Stimulated activated CD4-positive, alpha-beta T cell treated with anti-CD3 and anti-CD28 coated beads, Interleukin-12 subunit alpha, Interleukin-12 subunit beta, amount 100 ng/mL, for 48 hours (primary cell): ENCODE data around the gene NT5E.
"Not testable (repeated sequence)": the region's sequence is repeated elsewhere in the genome, so short reads cannot be mapped to it uniquely, and the experiment has no call there.

Source experiments
- DNase-seq, 3 donors: peaks; one replicate each; pipeline ENCODE4 v3.0.0-alpha.2; 2020; ENCODE audit warnings: low read depth in 2 of 3, low spot score in 1 of 3

NT5E gene

DNA sequence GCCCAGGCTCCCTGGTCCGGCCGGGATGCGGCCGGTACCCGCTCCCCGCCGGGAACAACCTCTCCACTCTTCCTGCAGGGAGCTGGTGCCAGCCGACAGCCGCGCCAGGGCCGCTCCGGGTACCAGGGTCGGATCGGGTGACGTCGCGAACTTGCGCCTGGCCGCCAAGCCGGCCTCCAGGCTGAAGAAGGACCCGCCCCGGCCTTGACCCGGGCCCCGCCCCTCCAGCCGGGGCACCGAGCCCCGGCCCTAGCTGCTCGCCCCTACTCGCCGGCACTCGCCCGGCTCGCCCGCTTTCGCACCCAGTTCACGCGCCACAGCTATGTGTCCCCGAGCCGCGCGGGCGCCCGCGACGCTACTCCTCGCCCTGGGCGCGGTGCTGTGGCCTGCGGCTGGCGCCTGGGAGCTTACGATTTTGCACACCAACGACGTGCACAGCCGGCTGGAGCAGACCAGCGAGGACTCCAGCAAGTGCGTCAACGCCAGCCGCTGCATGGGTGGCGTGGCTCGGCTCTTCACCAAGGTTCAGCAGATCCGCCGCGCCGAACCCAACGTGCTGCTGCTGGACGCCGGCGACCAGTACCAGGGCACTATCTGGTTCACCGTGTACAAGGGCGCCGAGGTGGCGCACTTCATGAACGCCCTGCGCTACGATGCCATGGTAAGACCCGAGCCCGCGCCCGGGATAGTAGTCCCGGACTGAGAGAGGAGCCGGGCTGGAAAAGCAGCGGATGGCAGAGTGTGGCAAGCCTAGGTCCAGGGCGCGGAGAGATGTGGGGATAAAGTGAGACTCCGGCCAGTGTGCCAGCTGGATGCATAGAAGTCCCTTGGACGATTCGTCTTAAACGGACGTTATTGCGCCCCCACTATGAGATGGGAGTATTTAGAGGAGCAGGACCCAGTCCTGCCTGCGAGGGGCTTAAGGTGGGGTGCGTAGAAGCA is at the start of gene NT5E:
Gene NT5E, plus strand, starts transcription at position 266 of the 942 bp plus-strand sequence. Its CDS starts 57 bp downstream, at position 323.
- DNase-seq: peak in 1 of 3 donors; percentile 15

DNA sequence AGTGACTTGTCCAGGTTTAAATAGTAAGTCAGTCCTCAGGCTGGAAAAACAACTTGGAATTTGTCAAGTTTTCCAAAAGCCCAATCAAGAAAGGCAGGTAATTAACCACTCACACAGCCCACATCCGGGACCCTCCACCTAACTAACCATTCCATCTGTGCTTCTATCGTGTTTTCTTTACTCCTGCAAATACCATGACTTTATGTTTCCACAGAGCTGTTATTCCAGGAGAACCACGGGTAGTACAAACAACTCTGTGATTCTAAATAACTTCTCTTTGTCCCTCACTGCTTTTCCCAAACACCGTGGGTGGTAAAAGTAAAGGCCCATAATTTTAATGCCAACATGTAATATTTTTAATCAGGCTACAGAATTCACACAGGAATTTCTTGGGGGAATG is 49.6 kb upstream of the NT5E start:
- no peak for DNase-seq

DNA sequence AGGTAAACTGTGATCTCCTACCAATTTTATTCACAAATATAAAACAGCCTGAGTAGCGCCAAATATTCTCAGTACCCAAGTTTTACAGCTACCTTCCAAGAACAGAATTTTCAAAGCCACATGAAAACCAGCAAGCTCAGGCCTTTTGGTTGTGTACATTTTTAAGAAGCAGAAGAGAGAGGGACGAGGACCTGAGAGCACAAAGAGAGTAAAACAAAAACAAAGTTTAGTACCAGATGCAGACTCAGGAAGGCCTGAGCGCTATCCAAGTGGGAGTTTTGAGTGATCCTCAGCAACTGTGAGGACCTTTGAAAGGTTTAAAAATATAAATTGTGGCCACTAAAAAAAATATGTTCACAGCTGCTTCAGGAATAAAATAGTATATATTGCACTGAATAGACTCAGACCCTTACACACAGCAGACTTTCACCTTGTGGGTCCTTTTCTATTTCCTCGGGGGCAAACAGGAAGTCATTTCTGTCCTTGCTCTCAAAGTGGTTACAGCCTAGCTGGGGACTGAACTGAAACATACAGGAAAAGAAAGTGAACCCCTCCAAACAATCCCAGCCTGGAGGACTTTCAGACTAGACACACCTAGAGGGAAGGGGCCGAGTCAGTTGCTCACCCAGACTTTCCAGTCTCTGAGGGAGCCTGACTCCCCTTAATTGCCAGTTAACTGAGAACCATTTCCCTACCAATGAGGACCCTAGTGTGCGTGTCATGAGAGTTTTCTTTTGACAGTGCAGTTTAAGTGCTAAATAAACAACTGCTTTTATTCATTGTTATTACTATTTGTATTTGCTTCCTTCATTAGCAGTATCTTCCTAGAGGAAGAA is 48.5 kb upstream of the NT5E start:
- no peak for DNase-seq

DNA sequence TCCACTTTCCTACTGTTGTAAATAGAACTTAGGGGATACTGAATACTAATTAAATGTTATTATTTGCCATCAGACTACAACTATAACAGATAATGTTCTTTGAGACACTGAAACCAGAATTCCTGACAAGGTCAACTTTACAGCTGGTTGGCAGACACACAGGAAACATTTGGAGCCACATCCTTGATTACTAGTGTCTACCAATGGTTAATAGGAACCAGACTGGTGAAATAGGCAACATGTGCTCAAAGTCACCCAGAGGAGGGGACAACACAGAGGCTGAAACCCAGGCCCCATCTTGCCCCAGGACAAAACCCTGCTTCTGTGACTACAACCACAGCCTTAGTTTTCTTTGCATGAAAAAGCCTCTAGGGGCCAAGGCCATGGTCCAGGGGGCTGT is 47.8 kb upstream of the NT5E start:
- no peak for DNase-seq

DNA sequence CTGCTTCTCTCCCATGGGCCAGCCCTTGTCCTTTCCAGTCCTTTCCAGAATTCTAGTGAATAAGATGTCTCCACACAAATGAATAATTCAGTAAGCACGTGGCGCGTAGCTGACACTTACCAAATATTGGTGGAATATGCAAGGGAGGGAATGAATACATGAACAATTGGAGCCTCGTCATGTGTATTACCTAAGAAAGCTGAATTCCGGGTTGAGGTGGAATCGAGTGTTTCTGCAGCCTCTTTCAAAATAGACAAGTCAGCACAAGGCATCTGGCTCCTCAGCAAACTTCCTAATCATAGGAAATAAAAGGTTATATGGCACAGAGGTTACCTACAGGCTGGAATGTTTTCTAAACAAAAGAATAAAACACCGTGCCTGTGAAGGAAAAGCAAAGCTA is 47.0 kb upstream of the NT5E start:
- DNase-seq: no peak

DNA sequence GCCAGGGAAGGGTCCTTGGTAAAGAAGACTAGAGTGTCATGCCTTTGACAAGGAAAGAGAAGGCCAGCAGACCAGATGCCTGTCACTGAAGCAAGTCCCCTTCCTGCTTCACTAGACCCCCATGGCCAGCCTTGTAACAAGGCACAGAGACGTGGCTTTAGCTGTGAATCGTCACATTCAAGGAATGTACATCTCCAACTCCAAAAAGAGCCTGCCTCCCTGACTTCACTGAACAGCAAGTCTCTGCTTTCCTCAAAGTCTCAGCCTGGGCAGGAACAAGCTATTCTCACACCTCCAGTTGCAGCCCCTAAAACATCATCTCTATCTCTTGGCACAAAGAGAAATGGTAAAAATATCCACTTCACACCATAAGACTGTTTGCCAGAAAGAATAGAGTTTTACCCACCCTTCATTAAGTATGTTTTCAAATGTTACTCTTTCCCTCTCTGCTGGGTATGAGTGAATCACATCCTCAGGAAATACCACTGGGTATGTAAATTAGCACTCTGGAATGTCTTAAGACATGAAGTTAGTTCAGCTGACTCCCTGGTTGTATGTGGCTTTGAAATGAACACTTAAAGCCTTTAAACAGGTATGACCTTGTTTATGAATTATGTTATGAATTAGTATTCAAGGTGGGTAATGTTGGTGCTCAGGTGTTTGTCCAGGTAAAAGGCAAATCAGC is 46.4 kb upstream of the NT5E start:
- DNase-seq: no peak

DNA sequence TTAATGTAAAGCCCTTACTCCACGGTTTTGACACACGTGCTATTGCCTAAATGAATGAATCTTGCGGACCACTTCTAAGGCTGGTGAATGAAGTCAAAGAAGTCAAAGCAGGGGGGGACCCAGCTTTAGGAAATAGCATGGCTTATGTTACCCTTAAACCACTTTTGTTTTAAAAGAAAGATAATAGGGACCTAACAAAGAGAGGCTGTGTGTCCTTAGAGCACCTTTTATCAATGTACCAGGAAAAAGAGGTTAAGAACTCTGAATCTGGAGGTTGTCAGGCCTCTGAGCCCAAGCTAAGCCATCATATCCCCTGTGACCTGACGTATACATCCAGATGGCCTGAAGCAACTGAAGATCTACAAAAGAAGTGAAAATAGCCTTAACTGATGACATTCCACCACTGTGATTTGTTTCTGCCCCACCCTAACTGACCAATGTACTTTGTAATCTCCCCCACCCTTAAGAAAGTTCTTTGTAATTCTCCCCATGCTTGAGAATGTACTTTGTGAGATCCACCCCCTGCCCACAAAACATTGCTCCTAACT is 45.8 kb upstream of the NT5E start:
- not testable (repeated sequence) for DNase-seq

DNA sequence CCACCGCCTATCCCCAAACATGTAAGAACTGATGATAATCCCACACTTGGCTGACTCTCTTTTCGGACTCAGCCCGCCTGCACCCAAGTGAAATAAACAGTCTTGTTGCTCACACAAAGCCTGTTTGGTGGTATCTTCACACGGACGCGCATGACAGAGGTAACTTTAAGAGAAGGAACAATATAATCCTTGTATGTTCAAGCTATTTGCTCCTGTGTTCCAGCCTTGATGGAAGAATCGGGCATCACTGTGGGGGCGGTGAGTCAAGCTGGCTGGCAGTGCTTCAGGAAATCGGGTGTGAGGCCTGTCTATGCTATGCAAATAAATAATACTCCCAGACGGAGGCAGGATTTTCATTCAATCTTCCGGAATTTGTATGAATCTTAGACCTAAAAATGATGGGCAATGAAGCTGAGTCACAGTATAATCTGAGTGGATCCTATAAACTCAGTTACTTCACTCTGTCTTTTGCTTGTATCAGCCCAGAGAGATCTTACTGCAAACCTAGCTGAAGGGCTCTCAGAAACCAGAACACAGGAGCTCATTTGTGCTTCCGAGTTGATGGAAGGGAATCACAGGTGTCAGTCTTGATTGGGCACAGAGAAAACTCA is 45.2 kb upstream of the NT5E start:
- no peak for DNase-seq

DNA sequence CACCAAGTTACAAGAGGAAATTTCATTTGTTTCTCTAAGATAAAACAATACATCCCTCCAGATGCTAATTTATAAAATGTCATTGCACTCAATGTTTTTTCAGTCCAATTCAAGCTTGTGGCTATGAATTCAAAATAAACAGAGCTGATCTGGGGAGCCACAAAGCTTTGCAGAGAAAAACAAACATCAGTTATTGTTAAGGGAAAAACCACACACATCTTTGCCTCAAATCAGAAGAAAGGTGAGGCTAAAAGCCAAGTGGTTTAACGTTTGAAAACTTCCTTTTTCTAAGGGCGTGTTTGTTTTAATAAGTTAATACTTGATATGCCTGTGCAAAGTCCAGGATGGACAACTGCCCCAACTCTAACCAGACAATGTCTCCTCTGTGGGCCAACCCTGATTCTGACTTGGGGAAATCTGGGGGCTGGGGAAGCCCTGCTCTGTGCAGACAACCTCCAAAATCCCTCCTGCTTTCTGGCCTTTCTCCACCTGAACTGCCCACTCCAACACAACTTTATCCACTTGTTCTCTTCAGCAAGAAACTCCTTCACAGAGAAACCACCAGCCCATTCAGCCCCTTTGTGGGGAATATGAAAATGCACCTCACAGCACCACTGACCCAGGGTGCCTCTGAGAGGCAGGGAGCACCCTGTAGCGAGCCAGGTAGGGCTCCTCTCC is 44.6 kb upstream of the NT5E start:
- no peak for DNase-seq

DNA sequence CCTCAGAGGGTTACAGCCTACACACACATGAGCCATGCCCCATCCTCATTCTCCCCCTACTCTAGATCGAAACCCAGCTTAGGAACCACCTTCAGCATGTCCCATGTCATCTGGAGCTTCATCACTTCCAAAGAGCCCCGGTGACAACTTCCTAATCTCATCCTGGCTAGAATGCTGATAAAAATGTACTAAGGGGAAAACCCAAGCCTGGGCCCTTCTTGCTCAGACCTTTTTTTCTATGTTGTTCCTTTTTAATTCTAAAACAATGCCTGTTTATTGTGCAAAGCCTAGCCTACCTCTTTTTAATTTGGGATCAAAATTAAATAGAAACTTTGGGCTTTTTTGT is 44.1 kb upstream of the NT5E start:
- no peak for DNase-seq

DNA sequence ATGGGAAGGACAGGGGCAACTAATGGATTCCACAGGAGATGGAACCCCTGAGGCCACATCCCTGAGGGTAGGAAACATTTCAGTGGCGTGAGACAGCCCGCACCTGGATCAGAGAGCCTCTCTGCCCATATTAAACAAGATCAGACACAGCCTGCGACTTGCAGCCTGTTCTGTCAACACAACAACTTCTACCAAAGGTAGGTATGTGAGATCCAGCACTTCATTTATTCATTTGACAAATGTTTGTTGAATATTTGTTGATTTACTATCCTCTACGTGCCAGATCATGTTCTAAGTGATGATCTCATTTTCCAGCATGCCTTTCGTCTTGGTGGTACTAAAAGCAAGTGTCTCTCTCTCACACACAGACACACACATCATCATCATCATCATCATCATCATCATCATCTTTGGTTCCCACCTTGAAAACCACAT is 43.2 kb upstream of the NT5E start:
- no peak for DNase-seq

DNA sequence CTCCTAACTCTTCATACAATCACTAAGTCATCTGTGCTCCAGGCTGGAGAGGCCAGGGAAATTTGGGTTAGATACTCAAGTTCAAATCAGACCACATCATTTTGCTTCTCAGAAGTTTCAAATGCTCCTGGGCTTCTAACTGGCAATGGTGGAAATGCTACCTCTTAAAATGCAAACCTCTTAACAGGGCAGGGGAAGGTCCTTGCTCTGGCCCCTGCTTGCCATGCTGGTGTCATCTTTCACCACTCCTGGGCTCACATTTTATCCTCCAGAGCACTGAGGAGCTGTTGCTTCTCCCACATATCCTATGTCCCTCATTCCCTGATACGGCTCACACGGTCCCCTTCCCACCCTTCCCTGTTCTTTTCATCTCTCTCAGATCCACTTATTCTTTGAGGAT is 41.8 kb upstream of the NT5E start:
- no peak for DNase-seq

DNA sequence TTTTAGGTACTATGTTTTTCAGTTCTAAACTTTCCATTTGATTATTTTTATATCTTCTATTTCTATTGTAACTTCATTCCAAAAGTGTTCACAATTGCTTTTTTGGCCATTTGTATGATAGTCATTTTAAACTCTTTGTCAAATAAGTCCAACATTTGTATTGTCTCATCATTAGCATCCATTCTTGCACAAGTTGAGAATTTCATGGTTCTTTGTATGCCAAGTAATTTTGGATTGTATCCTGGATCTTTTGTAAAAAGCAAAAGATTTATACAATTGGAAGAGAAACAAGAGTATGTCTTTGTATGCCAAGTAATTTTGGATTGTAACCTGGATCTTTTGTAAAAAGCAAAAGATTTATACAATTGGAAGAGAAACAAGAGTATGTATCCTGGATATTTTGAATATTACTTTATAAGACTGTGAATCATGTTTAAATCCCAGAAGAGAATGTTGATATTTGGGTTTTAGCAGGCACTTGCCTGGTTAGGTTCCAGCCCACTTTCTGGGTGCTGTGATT is 36.9 kb upstream of the NT5E start:
- no peak for DNase-seq

DNA sequence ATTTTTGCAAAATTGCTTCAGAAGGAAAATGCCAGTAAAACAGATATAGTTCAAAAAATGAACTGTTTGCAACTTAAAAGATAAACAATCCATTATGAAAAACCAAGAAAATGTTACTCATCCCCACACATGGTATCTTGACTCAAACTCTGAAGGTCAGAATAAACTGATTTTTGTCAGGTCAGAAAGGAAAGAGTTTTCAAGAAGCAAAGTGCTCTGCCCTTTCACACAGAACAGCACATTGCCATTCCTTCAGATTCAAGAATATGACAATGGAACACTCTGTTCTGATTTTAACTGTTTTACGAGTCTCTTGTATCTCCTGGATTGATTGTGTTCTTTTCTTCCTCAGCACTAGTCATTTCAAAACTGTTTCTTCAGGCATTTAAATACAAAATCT is 33.8 kb upstream of the NT5E start:
- no peak for DNase-seq

DNA sequence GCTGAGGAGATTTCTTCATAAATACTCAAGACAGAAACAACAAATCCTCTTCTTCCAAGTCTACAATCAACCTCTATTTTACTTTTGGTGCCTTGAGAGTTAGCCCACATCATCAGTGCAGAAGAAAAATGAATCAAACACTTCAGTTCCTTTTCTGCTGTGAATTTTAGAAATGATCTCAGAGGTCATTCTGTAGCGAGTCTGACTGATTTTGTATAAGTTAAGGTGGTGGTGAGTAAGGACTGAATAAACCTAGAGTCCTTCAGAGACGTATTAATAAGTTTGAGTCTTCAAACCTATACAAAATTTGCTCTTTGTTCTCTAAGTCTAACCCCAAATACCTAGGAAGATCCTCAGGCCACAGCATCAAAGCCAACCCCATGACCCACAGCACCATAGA is 33.1 kb upstream of the NT5E start:
- DNase-seq: no peak

DNA sequence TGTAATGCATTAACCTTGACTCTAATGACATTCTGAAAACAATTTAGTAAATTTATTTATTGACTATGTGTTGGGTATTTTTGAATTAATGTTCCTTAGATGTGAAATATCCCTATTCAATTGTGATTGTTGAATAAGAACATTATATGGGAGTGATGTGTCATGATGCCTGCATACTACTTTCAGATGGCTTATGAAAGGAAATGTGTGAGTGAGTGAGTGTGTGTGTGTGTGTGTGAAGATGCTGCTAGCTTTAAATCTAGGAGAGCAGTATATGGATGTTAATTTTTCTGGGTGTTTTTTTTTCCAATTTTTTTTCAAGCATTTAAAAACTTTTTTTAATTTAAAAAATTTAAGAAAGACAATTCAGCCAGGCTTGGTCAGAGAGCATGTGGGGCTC is 32.5 kb upstream of the NT5E start:
- DNase-seq: no peak

DNA sequence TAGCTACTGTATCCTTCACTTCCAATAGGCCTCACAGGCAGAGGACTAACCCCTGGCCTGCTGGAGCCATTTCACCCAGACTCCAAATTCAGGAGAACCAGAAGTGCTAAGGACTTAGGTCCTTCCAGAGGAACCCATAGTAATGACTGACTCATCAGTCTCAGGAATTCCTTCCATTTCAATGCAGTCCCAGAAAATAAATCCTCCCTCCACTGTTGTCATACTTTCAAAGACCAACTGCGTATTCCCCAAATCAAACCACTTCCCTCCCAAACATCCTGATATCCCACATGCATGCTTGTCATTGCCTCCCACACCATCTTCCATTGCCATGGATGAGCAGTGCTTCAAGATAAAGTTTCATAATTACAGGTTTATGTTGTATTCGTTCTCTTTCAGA is 31.8 kb upstream of the NT5E start:
- DNase-seq: no peak

DNA sequence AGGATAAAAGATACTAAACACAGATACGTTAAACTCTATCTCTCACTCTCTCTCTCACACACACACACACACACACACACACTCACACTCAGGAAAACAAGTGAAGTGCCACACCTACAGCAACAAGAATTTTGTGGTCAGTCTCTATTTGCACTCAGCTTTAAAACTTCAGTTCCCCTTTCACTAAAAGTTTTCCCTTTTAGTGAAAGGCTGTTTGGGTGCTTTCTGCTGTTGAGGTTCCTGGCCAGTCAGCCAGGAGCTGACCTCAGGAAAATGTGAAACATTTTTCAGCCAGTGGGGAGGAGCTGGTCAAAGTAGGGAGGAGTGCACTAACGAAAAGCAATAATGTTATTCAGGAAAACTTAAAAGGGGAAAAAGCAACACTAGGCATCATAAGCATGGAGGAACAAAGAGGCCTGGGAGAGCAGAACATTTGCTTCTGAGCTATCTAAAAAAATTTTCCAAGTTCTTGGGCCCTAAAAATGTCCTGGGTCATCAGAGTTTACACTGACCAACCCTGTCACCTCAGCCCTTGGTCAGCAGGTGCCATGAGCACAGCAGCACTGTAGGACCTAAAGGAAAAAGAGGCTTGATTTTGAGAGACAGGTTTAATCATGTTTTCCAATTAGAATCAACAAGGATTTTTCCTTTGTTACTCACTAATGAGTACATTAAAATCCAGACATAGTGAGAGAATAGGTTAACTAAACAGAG is 30.7 kb upstream of the NT5E start:
- no peak for DNase-seq

DNA sequence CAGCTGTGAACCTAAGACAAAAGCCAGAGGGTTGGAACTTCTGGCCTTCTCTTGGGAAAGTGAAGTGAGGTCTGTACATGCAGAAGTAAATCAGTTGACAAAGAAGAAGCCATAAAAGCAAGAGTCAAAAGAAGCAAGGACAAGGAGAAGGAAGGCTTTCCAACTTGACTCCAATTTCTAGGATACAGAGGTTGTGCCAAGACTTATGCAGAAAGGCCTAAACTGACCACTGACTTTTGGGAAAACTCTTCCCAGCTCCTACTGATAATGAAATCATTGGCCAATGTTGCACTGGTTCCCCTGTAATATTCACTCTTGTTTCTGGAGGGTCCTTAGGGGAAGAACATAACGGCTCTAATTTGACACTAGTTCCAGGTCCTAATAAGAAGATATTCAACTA is 29.3 kb upstream of the NT5E start:
- DNase-seq: no peak

DNA sequence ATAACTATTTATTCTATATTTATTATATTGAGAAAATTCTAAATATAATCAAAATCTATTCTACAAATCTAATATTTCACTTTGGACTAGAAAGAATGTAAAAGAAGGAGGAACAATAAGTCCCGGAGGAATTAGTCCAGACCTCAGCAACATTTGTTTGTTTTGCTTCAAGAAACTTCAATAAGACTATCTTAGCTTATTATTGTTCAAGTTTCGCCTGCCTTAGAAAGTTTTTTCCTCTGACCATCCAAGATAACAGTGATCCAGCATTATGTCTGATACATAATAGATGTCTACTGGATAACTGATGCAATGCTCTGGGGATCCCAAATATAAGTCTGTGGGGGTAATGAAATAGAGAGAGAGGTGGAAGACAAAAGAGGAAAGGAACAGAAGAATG is 28.7 kb upstream of the NT5E start:
- DNase-seq: no peak
